ENCODE measurements around the gene NR1H4.
"Not testable (repeated sequence)": the region's sequence is repeated elsewhere in the genome, so short reads cannot be mapped to it uniquely, and the experiment has no call there.

NR1H4 gene

GRCh38 chr12:100473716-100474150, at the start of gene NR1H4:
NR1H4 (plus strand) TSS chr12:100473866; CDS start chr12:100493324, 19,458 bp downstream.
- DNase-seq (ENCODE audit: low read depth, low spot score): no peak

- no peak for DNase-seq (ENCODE audit: low read depth, low spot score)
Observed at GRCh38 chr12:100426145-100426544, 47.5 kb upstream of the NR1H4 start.

- DNase-seq (ENCODE audit: low read depth, low spot score): no peak
Observed at GRCh38 chr12:100427078-100427477, 46.6 kb upstream of the NR1H4 start.

- DNase-seq (ENCODE audit: low read depth, low spot score): not testable (repeated sequence)
Observed at GRCh38 chr12:100430251-100430650, 43.4 kb upstream of the NR1H4 start.

GRCh38 chr12:100433701-100434100, 40.0 kb upstream of the NR1H4 start:
- DNase-seq (ENCODE audit: low read depth, low spot score): no peak

- DNase-seq (ENCODE audit: low read depth, low spot score): no peak
Observed at GRCh38 chr12:100434177-100434576, 39.5 kb upstream of the NR1H4 start.

- DNase-seq (ENCODE audit: low read depth, low spot score): no peak
Observed at GRCh38 chr12:100435957-100436356, 37.7 kb upstream of the NR1H4 start.

GRCh38 chr12:100437038-100437841, 36.4 kb upstream of the NR1H4 start:
- DNase-seq (ENCODE audit: low read depth, low spot score): no peak

GRCh38 chr12:100439797-100440196, 33.9 kb upstream of the NR1H4 start:
- no peak for DNase-seq (ENCODE audit: low read depth, low spot score)

- no peak for DNase-seq (ENCODE audit: low read depth, low spot score)
Observed at GRCh38 chr12:100442403-100442802, 31.3 kb upstream of the NR1H4 start.

- DNase-seq (ENCODE audit: low read depth, low spot score): no peak
Observed at GRCh38 chr12:100443434-100443833, 30.2 kb upstream of the NR1H4 start.

- DNase-seq (ENCODE audit: low read depth, low spot score): no peak
Observed at GRCh38 chr12:100445081-100445481, 28.6 kb upstream of the NR1H4 start.

- DNase-seq (ENCODE audit: low read depth, low spot score): no peak
Observed at GRCh38 chr12:100447381-100447780, 26.3 kb upstream of the NR1H4 start.

- no peak for DNase-seq (ENCODE audit: low read depth, low spot score)
Observed at GRCh38 chr12:100448656-100449055, 25.0 kb upstream of the NR1H4 start.

GRCh38 chr12:100450735-100451134, 22.9 kb upstream of the NR1H4 start:
- DNase-seq (ENCODE audit: low read depth, low spot score): no peak

- DNase-seq (ENCODE audit: low read depth, low spot score): no peak
Observed at GRCh38 chr12:100453951-100454350, 19.7 kb upstream of the NR1H4 start.

GRCh38 chr12:100455896-100456295, 17.8 kb upstream of the NR1H4 start:
- no peak for DNase-seq (ENCODE audit: low read depth, low spot score)

- no peak for DNase-seq (ENCODE audit: low read depth, low spot score)
Observed at GRCh38 chr12:100458191-100458590, 15.5 kb upstream of the NR1H4 start.

GRCh38 chr12:100460702-100461101, 13.0 kb upstream of the NR1H4 start:
- no peak for DNase-seq (ENCODE audit: low read depth, low spot score)

- DNase-seq (ENCODE audit: low read depth, low spot score): no peak
Observed at GRCh38 chr12:100461330-100461973, 12.2 kb upstream of the NR1H4 start.

- DNase-seq (ENCODE audit: low read depth, low spot score): no peak
Observed at GRCh38 chr12:100463661-100464060, 10.0 kb upstream of the NR1H4 start.

GRCh38 chr12:100464529-100464928, 9.1 kb upstream of the NR1H4 start:
- DNase-seq (ENCODE audit: low read depth, low spot score): no peak

GRCh38 chr12:100468126-100468525, 5.5 kb upstream of the NR1H4 start:
- DNase-seq (ENCODE audit: low read depth, low spot score): no peak

Data from brain pericyte (primary cell).